H1 (cell line): ENCODE results near the gene LRRC25. TPM values are rescaled to one million over a fixed set of nuclear protein-coding genes. Genes with fewer than 3 reads are reported as not detected.

ENCODE experiments used
- CTCF ChIA-PET: fragments of 300-600 bp; sonication (Branson Sonifier 250); formaldehyde crosslinking; loops from one replicate; lab custom pipeline; 2021; ENCODE audit not compliant: partially characterized antibody; lab: Charles Lee
- POLR2A ChIA-PET: fragments of 300-600 bp; sonication (Branson Sonifier 250); formaldehyde crosslinking; loops from one replicate; lab custom pipeline; 2021; ENCODE audit warnings: inconsistent platforms; ENCODE audit not compliant: partially characterized antibody; lab: Charles Lee
- DNase-seq, 2 experiments: peaks; one replicate each; pipeline versions ENCODE4 v3.0.0 to v3.0.0-alpha.2; 2010 to 2022; ENCODE audit warnings: low spot score in 2 of 2, low read depth in 1 of 2, mixed read lengths in 1 of 2
- FAIRE-seq: peaks from 2 replicates; lab custom pipeline; 2011; peaks lifted over from hg19 to GRCh38; lab: Jason Lieb, UNC
- H2AFZ ChIP-seq: 2 replicates; pipeline ENCODE4 v1.8.1; 2012; ENCODE audit warnings: low read length, inconsistent platforms
- H2AK5ac ChIP-seq: 2 replicates; pipeline ENCODE4 v1.6.1; 2013; ENCODE audit warnings: low read depth, low read length
- H2BK120ac ChIP-seq: replicated peaks from 2 replicates; pipeline ENCODE3; 2013; ENCODE audit warnings: low read depth, low read length, inconsistent platforms
- H2BK12ac ChIP-seq: 2 replicates; pipeline ENCODE4 v1.6.1; 2013; ENCODE audit warnings: low read depth, low read length
- H2BK15ac ChIP-seq: 2 replicates; pipeline ENCODE4 v1.6.1; 2013; ENCODE audit warnings: low read length
- H2BK20ac ChIP-seq: 2 replicates; pipeline ENCODE4 v1.6.1; 2013; ENCODE audit warnings: low read length
- H2BK5ac ChIP-seq: 2 replicates; pipeline ENCODE4 v1.6.1; 2013; ENCODE audit warnings: low read depth, low read length
- H3K14ac ChIP-seq: 2 replicates; pipeline ENCODE4 v1.6.1; 2013; ENCODE audit warnings: inconsistent platforms; ENCODE audit not compliant: insufficient read length
- H3K18ac ChIP-seq: 2 replicates; pipeline ENCODE4 v1.6.1; 2013; ENCODE audit warnings: low read length; ENCODE audit errors: extremely low read depth
- H3K23ac ChIP-seq: 2 replicates; pipeline ENCODE4 v1.6.1; 2013; ENCODE audit warnings: inconsistent platforms; ENCODE audit not compliant: insufficient read length
- H3K23me2 ChIP-seq: 2 replicates; pipeline ENCODE4 v1.6.1; 2013; ENCODE audit warnings: low read depth, low read length
- H3K27ac ChIP-seq: 2 replicates; pipeline ENCODE4 v1.6.1; 2011; ENCODE audit warnings: low read depth, low read length, inconsistent platforms
- H3K27me3 ChIP-seq, 4 experiments: replicated peaks in 1 of 4; 1 replicate in 1 of 4; 2 replicates in 3 of 4; pipeline versions ENCODE4 v1.6.1 to v1.8.1; 2011 to 2013; ENCODE audit warnings: low read length in 3 of 4, mild to moderate bottlenecking in 3 of 4, inconsistent platforms in 2 of 4, mixed read lengths in 2 of 4, moderate library complexity in 1 of 4; ENCODE audit not compliant: control insufficient read depth in 3 of 4, insufficient read depth in 3 of 4; ENCODE audit errors: extremely low read depth in 1 of 4
- H3K36me3 ChIP-seq, 4 experiments: 2 replicates each; pipeline versions ENCODE4 v1.6.1 to v1.8.1; 2011 to 2013; ENCODE audit warnings: mild to moderate bottlenecking in 4 of 4, low read length in 3 of 4, moderate library complexity in 2 of 4, control low read depth in 1 of 4, inconsistent platforms in 1 of 4; ENCODE audit not compliant: insufficient read depth in 4 of 4, control insufficient read depth in 2 of 4
- H3K4ac ChIP-seq: replicated peaks from 2 replicates; pipeline ENCODE3; 2013; ENCODE audit warnings: low read length, low read depth, mixed read lengths, inconsistent platforms; ENCODE audit not compliant: insufficient read length
- H3K4me1 ChIP-seq, 4 experiments: replicated peaks in 1 of 4; 1 replicate in 1 of 4; 2 replicates in 3 of 4; pipeline versions ENCODE4 v1.6.1 to v1.8.1; 2011 to 2013; ENCODE audit warnings: low read length in 3 of 4, inconsistent platforms in 2 of 4, mixed read lengths in 1 of 4; ENCODE audit not compliant: insufficient read depth in 4 of 4, control insufficient read depth in 3 of 4
- H3K4me2 ChIP-seq, 2 experiments: 2 replicates each; pipeline versions ENCODE4 v1.6.1 to v1.8.1; 2011 to 2013; ENCODE audit warnings: low read depth in 2 of 2, low read length in 2 of 2, control low read depth in 1 of 2, inconsistent platforms in 1 of 2, mild to moderate bottlenecking in 1 of 2; ENCODE audit not compliant: insufficient read depth in 1 of 2
- H3K4me3 ChIP-seq, 4 experiments: fragments of 200-600, 300-600 bp in 1 of 4; sonication (generic), shearing (Covaris generic), sonication (Bioruptor Twin) in 1 of 4; 2 replicates each; pipeline versions ENCODE4 v1.5.1 to v1.8.1; 2011 to 2016; ENCODE audit warnings: low read length in 4 of 4, low read depth in 3 of 4, control low read depth in 2 of 4, inconsistent platforms in 2 of 4, mild to moderate bottlenecking in 2 of 4, mixed read lengths in 1 of 4, moderate library complexity in 1 of 4; ENCODE audit not compliant: insufficient read depth in 2 of 4; ENCODE audit errors: extremely low read depth in 1 of 4
- H3K56ac ChIP-seq: replicated peaks from 2 replicates; pipeline ENCODE3; 2013; ENCODE audit warnings: low read depth, mild to moderate bottlenecking, mixed read lengths, low read length, inconsistent platforms; ENCODE audit not compliant: insufficient read length
- H3K79me1 ChIP-seq: 2 replicates; pipeline ENCODE4 v1.6.1; 2013; ENCODE audit warnings: low read depth, low read length, control low read depth
- H3K79me2 ChIP-seq, 2 experiments: 2 replicates each; pipeline versions ENCODE4 v1.6.1 to v1.8.1; 2012 to 2013; ENCODE audit warnings: low read length in 2 of 2, mild to moderate bottlenecking in 2 of 2, inconsistent platforms in 1 of 2; ENCODE audit not compliant: insufficient read depth in 2 of 2, control insufficient read depth in 1 of 2
- H3K9ac ChIP-seq, 4 experiments: replicated peaks in 1 of 4; 1 replicate in 1 of 4; 2 replicates in 3 of 4; pipeline versions ENCODE4 v1.6.1 to v1.8.1; 2011 to 2013; ENCODE audit warnings: low read depth in 3 of 4, low read length in 3 of 4, control low read depth in 2 of 4, mild to moderate bottlenecking in 2 of 4, moderate library complexity in 2 of 4, inconsistent platforms in 1 of 4; ENCODE audit errors: extremely low read depth in 1 of 4
- H3K9me3 ChIP-seq, 2 experiments: 2 replicates each; pipeline versions ENCODE4 v1.6.1 to v1.8.1; 2012 to 2013; ENCODE audit warnings: mild to moderate bottlenecking in 2 of 2, moderate library complexity in 2 of 2, control low read depth in 1 of 2, inconsistent platforms in 1 of 2, low read depth in 1 of 2, low read length in 1 of 2, mixed read lengths in 1 of 2; ENCODE audit not compliant: insufficient read depth in 2 of 2
- H4K20me1 ChIP-seq, 2 experiments: replicated peaks in 1 of 2; 2 replicates each; pipeline versions ENCODE3 to v1.8.1; 2011 to 2013; ENCODE audit warnings: inconsistent platforms in 2 of 2, low read length in 2 of 2, mild to moderate bottlenecking in 1 of 2; ENCODE audit not compliant: insufficient read depth in 2 of 2, control insufficient read depth in 1 of 2
- H4K5ac ChIP-seq: 2 replicates; pipeline ENCODE4 v1.6.1; 2013; ENCODE audit warnings: low read length, low read depth, mixed read lengths, inconsistent platforms; ENCODE audit not compliant: insufficient read length
- H4K8ac ChIP-seq: 2 replicates; pipeline ENCODE4 v1.8.0; 2013; ENCODE audit warnings: mild to moderate bottlenecking, moderate library complexity, low read length, inconsistent platforms; ENCODE audit not compliant: insufficient read depth; ENCODE audit errors: extremely low read depth
- H4K91ac ChIP-seq: replicated peaks from 2 replicates; pipeline ENCODE3; 2013; ENCODE audit warnings: low read length, mixed read lengths, inconsistent platforms; ENCODE audit not compliant: insufficient read length
- CBX5 ChIP-seq: fragments of 300-800, 300-1000 bp; sonication (generic); IDR thresholded peaks from 2 replicates; pipeline ENCODE4 v1.7.1; 2016; ENCODE audit warnings: antibody characterized with exemption, low read length, low read depth
- EGR1 ChIP-seq: IDR thresholded peaks from 2 replicates; pipeline ENCODE4 v1.6.1; 2011; ENCODE audit warnings: low read depth, low read length, borderline replicate concordance
- GTF2F1 ChIP-seq: IDR thresholded peaks from 2 replicates; pipeline ENCODE4 v1.6.1; 2012; ENCODE audit warnings: low read depth, low read length, improper control_type of control experiment, borderline replicate concordance
- MAFK ChIP-seq: IDR thresholded peaks from 2 replicates; pipeline ENCODE4 v1.6.1; 2012; ENCODE audit warnings: low read depth, mild to moderate bottlenecking, improper control_type of control experiment, low read length
- MAX ChIP-seq: IDR thresholded peaks from 2 replicates; pipeline ENCODE4 v1.6.1; 2012; ENCODE audit warnings: inconsistent platforms
- NRF1 ChIP-seq: IDR thresholded peaks from 2 replicates; pipeline ENCODE4 v1.6.1; 2011; ENCODE audit warnings: mild to moderate bottlenecking, low read depth, low read length, improper control_type of control experiment
- PHF8 ChIP-seq: fragments of 200-600 bp; sonication (generic); conservative IDR thresholded peaks from 2 replicates; pipeline ENCODE4 v1.7.1; 2012; ENCODE audit warnings: low read depth, mild to moderate bottlenecking, inconsistent platforms, low read length, moderate library complexity
- POLR2A ChIP-seq, 2 experiments: IDR thresholded peaks; 1 replicate in 1 of 2; 2 replicates in 1 of 2; pipeline ENCODE4 v1.6.1; 2011; ENCODE audit warnings: low read depth in 2 of 2, low read length in 2 of 2, mild to moderate bottlenecking in 2 of 2; ENCODE audit errors: control extremely low read depth in 1 of 2
- POU5F1 ChIP-seq: IDR thresholded peaks from 2 replicates; pipeline ENCODE4 v1.6.1; 2011; ENCODE audit warnings: low read depth, mild to moderate bottlenecking, low read length, moderate library complexity
- RFX5 ChIP-seq: IDR thresholded peaks from 2 replicates; pipeline ENCODE4 v1.6.1; 2011; ENCODE audit warnings: low read depth, low read length, improper control_type of control experiment, borderline replicate concordance
- SIX5 ChIP-seq: IDR thresholded peaks from 2 replicates; pipeline ENCODE4 v1.6.1; 2011; ENCODE audit warnings: mild to moderate bottlenecking, low read depth, low read length
- SP1 ChIP-seq: IDR thresholded peaks from 2 replicates; pipeline ENCODE4 v1.6.1; 2011; ENCODE audit warnings: low read depth, low read length
- WGBS, 2 experiments: shearing (Covaris generic) in 1 of 2; methylation state at CpG; one replicate each; pipeline versions ENCODE4 v1.1.6 to v1.1.7; 2013 to 2015; ENCODE audit warnings: low lambda C conversion rate in 2 of 2, mixed read lengths in 2 of 2, inconsistent platforms in 1 of 2, low coverage in 1 of 2, missing lambda C conversion rate in 1 of 2; ENCODE audit not compliant: insufficient replicate concordance in 2 of 2, insufficient coverage in 1 of 2, insufficient read length in 1 of 2; ENCODE audit errors: extremely low coverage in 1 of 2, missing lambda C conversion rate in 1 of 2; 5-methylcytosine and 5-hydroxymethylcytosine counted together
- polyA plus RNA-seq, 7 experiments: library from polyadenylated mRNA; depleted of rRNA in 3 of 7; stranded (reverse) in 5 of 7; unstranded in 2 of 7; fragments of >200 nt in 5 of 7; fragments of 200-250 nt in 2 of 7; gene quantifications; 1 replicate in 5 of 7; 2 replicates in 1 of 7; 4 replicates in 1 of 7; pipeline versions ENCODE4 v1.2.1 to v1.2.3, GENCODE V29; 2011 to 2013; ENCODE audit warnings: missing spikeins in 2 of 7, mixed read lengths in 2 of 7
- total RNA-seq: library from RNA; stranded (reverse); fragmentation: NEBNext Ultra II Directional; extraction: Animal tissue kit (Norgen Biotek cat#: 25700); gene quantifications from 2 replicates; pipeline ENCODE4 v1.2.1, GENCODE V29; 2021

LRRC25 gene
- total and polyA plus RNA-seq, 2 of the 8 experiments (the other 6 are each of a cell fraction or from before 2014, with no cell fraction given), result 0.20 to 0.41 TPM

GRCh38 chr19:18430417-18431144, 33.2 kb upstream of the LRRC25 start:
- peaks cover 10% of the 10 kb centered on the region; the same call in 1 of the 2 replicates for H3K23me2 ChIP-seq
- no peak overlapping the region for H3K56ac ChIP-seq
- H3K4me3 ChIP-seq, result no peak overlapping the region
- FAIRE-seq, result no peak
- H2AK5ac ChIP-seq, result peak overlapping the region; percentile 86; the same call in 1 of the 2 replicates
- H3K14ac ChIP-seq, result no peak overlapping the region
- peak overlapping the region; percentile 96; the same call in 1 of the 2 replicates for H2BK12ac ChIP-seq
- peaks cover 0 to 40% (median 28%) of the 10 kb centered on the region in 4 experiments; a peak in 6 of 7 replicates for H3K4me1 ChIP-seq
- H2BK20ac ChIP-seq, result peak overlapping the region; percentile 40; the same call in 1 of the 2 replicates
- 86% methylated on average over 17 of the region's 21 CpGs; no CpG with 5 or more reads in 1 of the 2 experiments for WGBS, 2 experiments
- peak overlapping the region; percentile 60; the same call in 1 of the 2 replicates for H2BK5ac ChIP-seq
- H3K27me3 ChIP-seq, result no peaks in the 10 kb centered on the region; a peak in 1 of 7 replicates
- peak overlapping the region; percentile 35; the same call in 1 of the 2 replicates for H4K8ac ChIP-seq
- no peak overlapping the region for H3K9ac ChIP-seq
- H2BK15ac ChIP-seq, result peak overlapping the region; percentile 72
- no peak for DNase-seq
- peak overlapping the region in 1 of 2 experiments; percentile 68; a peak in 1 of 4 replicates for H3K4me2 ChIP-seq
- H3K27ac ChIP-seq, result no peak overlapping the region
- H3K9me3 ChIP-seq, result no peaks in the 10 kb centered on the region
- H2BK120ac ChIP-seq, result no peak overlapping the region
- H3K4ac ChIP-seq, result peak overlapping the region; percentile 85
- H3K18ac ChIP-seq, result peak overlapping the region; percentile 71
- no peak overlapping the region for H4K5ac ChIP-seq
- ChIA-PET CTCF (no interaction called here), POLR2A (interaction anchor here (0.6 to 6.7 kb wide), 3 partner anchors 11 to 159 kb away, joined by 3 to 65 read pairs (median 3); partner anchors contain the start of gene SSBP4)
- H3K79me2 ChIP-seq, result no peaks in the 10 kb centered on the region
- peaks cover 2% of the 10 kb centered on the region; the same call in 1 of the 2 replicates for H3K79me1 ChIP-seq
- H2AFZ ChIP-seq, result no peak overlapping the region
- peaks cover 0 to 11% of the 10 kb centered on the region in 2 experiments for H4K20me1 ChIP-seq
- peaks cover 0 to 6% (median 3%) of the 10 kb centered on the region in 4 experiments; a peak in 4 of 8 replicates for H3K36me3 ChIP-seq
- H4K91ac ChIP-seq, result peak overlapping the region; percentile 89
- H3K23ac ChIP-seq, result no peak overlapping the region
- no peak for TF ChIP-seq MAFK
- TF ChIP-seq RFX5, result no peak
- TF ChIP-seq GTF2F1, result no peak
- no peak for TF ChIP-seq NRF1
- TF ChIP-seq POU5F1, result no peak
- TF ChIP-seq SP1, result no peak
- TF ChIP-seq MAX, result no peak
- TF ChIP-seq POLR2A (IDR thresholded peaks at IDR 0.05; ENCODE audit: control extremely low read depth in 1 of 2, low read depth in 2 of 2, low read length in 2 of 2), result no peak
- no peak for TF ChIP-seq PHF8
- TF ChIP-seq EGR1, result no peak
- no peak for TF ChIP-seq SIX5
- no peak for TF ChIP-seq CBX5
